Stimulated activated CD8-positive, alpha-beta memory T cell treated with anti-CD3 and anti-CD28 coated beads, Interleukin-15, amount 100 ng/mL, for 24 hours (primary cell): Measurements from ENCODE around the gene C19orf33.
A peak's percentile ranks its signal among the peaks of the same experiment; 100 is the strongest.
"Not testable (repeated sequence)": the region's sequence is repeated elsewhere in the genome, so short reads cannot be mapped to it uniquely, and the experiment has no call there.

Experiments
- DNase-seq: peaks from one replicate; pipeline ENCODE4 v3.0.0-alpha.2; 2020; ENCODE audit warnings: low read depth

C19orf33 gene

GRCh38 chr19:38303517-38304351 lies at the start of gene C19orf33:
TSS of gene C19orf33 (plus strand) at chr19:38304251. CDS start at chr19:38304262, 11 bp downstream.
- no peak for DNase-seq

DNA sequence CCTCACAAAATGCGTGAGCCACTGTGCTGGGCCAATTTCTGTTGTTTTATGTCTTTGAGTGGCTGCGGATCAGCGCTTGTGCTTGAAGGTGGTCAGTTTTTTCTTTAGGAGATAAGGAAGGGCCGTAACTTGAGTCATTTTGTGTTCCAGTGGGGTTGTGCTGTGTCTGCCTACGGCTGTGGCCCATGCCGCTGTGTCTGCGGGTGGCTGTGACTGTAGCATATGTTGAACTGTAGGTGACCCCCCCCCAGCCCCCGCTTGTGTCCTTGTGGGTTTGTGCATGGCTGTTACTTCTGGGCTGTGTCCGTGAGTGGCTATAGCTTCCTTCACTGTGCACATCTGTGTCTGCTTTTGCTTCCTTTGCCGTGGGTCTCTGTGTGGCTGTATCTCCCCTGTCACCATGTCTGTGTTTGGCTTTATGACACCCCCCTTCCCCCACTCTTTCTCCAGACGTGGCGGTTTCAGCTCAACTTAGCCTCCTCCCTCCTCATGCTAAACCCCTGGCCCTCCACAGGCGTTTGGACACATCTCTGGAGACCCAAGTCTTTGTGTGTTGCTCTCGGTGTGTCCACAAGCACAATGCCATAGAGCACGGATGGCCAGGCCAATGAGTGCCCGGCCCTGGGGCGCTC lies 48.6 kb upstream of the C19orf33 start:
- DNase-seq, result no peak

GRCh38 chr19:38261942-38262341 lies 42.1 kb upstream of the C19orf33 start:
- not testable (repeated sequence) for DNase-seq

DNA sequence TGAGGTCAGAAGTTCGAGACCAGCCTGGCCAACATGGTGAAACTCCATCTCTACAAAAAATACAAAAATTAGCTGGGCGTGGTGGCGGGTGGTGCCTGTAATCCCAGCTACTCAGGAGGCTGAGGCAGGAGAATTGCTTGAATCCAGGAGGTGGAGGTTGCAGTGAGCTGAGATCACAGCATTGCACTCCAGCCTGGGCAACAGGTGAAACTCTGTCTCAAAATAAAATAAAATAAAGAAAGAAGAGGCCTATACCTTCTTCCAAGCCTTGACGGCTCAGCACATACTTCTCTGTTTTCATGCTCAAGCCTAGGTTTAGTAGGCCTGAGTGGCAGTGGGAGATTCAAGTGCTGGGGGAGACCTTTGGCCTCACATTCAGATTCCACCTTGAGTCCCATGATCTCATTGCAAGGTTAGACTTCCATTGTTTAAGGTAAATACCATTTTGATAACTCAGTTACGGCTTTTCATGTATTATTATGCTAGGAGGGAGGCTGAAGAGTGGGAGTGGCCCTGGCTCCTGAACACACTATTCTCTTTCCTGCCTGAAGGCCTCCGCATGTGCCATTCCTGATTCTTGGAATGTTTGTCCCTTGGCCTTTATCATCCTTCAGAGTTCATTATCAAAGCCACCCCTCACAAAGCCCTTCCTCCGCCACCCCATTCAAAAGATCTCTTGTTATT lies 41.3 kb upstream of the C19orf33 start:
- no peak for DNase-seq

- DNase-seq, result no peak
Measured at GRCh38 chr19:38263689-38264485, 40.2 kb upstream of the C19orf33 start.

DNA sequence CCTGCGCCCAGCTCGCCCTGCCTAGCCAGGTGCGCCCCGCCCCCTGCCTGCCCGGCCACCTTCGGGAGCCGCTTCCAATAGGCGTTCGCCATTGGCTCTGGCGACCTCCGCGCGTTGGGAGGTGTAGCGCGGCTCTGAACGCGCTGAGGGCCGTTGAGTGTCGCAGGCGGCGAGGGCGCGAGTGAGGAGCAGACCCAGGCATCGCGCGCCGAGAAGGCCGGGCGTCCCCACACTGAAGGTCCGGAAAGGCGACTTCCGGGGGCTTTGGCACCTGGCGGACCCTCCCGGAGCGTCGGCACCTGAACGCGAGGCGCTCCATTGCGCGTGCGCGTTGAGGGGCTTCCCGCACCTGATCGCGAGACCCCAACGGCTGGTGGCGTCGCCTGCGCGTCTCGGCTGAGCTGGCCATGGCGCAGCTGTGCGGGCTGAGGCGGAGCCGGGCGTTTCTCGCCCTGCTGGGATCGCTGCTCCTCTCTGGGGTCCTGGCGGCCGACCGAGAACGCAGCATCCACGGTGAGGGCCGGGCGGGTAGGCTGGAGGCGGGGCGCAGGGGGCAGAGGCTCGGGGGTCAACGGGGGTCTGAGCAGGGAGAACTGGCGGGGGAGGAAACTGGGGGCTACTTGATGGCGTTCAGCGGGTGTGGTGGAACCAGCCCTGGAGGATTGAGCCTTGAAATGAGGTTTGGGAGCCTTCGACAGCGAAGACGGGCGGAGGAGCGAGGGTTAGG lies 39.4 kb upstream of the C19orf33 start, which contains the start of gene SPINT2:
Gene SPINT2, plus strand, starts transcription at position 88 of the 727 bp plus-strand sequence. Its CDS starts 320 bp downstream, at position 408.
- peak; percentile 26 for DNase-seq

GRCh38 chr19:38265213-38265861 lies 38.7 kb upstream of the C19orf33 start:
- DNase-seq, result no peak

GRCh38 chr19:38265921-38266429 lies 38.1 kb upstream of the C19orf33 start:
- no peak for DNase-seq

DNA sequence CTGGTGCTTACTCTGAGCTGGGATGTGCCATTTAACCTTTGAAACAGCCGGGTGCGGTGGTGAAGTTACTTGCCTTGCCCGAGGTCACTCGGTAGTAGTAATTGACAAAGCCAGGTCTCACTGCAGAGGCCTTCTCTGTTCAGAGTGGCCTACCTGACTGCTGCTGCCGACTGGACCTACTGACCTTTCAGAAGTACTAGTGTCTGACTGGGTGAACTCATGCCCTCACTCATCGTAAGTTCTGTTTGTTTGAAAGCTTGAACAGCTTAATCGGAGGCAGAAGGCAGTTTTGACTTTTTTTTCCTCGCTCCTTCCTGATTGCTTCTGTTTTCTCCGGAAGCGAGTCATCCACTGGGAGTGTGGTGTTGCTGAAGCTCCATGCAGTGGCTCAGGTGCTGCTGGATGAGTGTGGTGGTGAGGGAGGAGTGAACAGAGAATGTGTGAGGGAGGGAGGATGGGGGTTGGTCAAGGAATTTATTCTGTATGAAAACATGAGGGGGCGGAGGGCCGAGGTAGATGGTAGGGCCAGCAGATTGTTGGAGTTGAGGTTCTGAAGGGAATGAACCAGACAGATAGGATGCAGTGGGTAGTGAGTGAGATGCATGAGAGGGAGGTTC lies 37.0 kb upstream of the C19orf33 start:
- no peak for DNase-seq

DNA sequence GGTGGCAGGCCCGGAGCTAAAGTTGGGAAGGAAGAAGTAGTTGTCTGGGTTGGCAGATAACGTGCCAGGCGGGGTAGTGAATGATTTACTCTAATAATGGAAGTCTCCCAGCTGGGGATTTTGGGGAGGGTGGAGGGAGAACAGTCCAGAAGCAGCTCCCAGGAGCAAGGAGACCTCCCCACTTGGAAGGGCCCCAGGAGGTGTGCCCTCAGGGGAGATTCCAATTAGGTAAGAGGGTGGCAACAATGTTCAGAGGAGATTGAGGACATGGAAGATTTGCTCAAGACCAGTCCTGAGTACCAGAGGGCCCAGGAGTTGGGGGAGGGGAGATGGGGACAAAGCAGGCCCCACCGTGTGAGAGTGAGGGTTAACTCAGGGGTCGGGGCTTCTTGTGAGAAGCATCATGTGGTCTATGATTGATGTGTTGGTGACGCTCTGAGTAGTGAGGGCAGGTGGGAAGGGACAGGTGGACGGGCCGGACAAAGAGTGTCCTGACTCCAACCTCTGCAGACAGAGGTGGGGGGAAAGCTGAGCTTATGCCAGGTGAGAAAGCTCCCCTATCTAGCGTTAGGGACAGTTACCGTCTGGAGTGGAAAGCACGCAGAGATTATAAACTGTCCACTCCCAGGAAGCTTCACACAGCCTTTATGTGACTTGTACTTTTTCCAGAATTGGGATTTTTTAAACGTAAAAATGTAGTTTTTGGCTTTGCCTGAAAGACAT lies 36.1 kb upstream of the C19orf33 start:
- no peak for DNase-seq

- no peak for DNase-seq
Measured at GRCh38 chr19:38268539-38268938, 35.5 kb upstream of the C19orf33 start.

GRCh38 chr19:38270587-38271167 lies 33.4 kb upstream of the C19orf33 start:
- no peak for DNase-seq

GRCh38 chr19:38273499-38273898 lies 30.6 kb upstream of the C19orf33 start:
- DNase-seq, result no peak

DNA sequence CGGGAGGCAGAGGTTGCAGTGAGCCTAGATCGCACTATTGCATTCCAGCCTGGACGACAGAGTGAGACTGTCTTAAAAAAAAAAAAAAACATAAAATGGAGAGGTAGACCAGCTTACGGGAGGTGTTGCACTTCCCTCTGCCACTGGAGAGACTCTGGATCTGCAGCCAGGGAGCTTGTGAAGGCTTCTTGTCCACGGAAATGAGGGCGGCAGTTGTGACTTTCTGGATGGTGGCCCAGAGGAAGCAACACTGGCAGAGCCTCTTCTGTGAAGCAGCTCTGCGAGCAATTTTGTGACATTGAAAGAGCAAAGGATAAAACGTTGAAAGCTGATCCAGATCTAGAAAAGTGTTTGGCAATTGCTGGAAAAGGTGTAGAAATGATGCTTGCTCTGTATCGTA lies 29.3 kb upstream of the C19orf33 start:
- no peak for DNase-seq

DNA sequence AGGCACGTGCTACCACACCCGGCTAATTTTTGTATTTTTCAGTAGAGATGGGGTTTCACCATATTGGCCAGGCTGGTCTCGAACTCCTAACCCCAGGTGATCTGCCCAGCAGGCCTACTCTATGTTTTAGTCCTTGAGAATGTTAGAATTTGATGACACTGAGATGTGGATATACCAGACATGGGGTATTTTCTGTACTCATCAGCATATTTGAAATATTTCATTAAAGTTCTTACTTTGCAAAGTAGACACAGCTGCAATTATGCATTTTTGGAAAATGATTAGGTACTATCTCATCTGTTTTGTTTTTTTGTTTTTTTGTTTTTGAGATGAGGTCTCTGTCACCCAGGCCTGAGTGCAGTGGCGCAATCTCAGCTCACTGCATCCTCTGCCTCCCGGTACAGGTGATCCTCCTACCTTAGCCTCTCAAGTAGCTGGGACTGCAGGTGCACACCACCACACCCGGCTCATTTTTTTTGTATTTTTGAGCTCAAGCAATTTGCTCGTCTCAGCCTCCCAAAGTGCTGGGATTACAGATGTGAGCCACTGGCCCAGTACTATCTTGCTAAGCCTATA lies 27.0 kb upstream of the C19orf33 start:
- no peak for DNase-seq

- no peak for DNase-seq
Measured at GRCh38 chr19:38277549-38277948, 26.5 kb upstream of the C19orf33 start.

GRCh38 chr19:38277969-38278680 lies 25.9 kb upstream of the C19orf33 start:
- no peak for DNase-seq

DNA sequence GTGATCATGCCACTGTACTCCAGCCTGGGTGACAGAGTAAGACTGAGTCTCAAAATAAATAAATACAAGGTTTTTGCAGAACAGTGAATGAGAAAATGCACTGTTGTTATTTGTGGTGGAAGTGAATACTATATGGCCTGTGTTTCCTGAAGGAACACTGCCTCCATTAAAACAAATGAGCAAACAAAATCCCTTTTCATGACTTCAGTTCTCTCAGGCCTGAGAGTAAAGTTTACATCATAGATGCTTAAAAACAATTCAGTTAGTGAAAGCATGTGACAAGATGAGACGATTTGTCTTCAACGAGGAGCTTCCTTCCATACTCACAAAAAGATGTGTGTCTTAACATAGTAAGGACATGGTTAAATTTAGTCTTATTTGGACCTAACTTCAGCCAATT lies 25.3 kb upstream of the C19orf33 start:
- DNase-seq, result no peak
